ENCODE measurements around the gene METTL26.

METTL26 gene

GRCh38 chr16:678209-678857 lies 42.2 kb upstream of the METTL26 start:
- no peak overlapping the region for H3K4me3 Mint-ChIP-seq
- H3K36me3 Mint-ChIP-seq (ENCODE audit: low read depth), result peaks cover 21% of the 10 kb centered on the region

GRCh38 chr16:677316-678190 lies 41.4 kb upstream of the METTL26 start:
- Mint-ChIP-seq H3K36me3 (ENCODE audit: low read depth) (peaks cover 23% of the 10 kb centered on the region), H3K4me1 (ENCODE audit: low read depth) (peaks cover 24% of the 10 kb centered on the region), H3K9me3 (no peaks in the 10 kb centered on the region), H3K4me3 (no peak overlapping the region), H3K27ac (no peak overlapping the region), H3K27me3 (no peaks in the 10 kb centered on the region)

More at GRCh38 chr16:678209-678857, 42.2 kb upstream of the METTL26 start:
- H3K9me3 Mint-ChIP-seq, result no peaks in the 10 kb centered on the region
- no peak overlapping the region for H3K27ac Mint-ChIP-seq
- H3K27me3 Mint-ChIP-seq, result no peaks in the 10 kb centered on the region
- H3K4me1 Mint-ChIP-seq (ENCODE audit: low read depth), result peaks cover 32% of the 10 kb centered on the region

- Mint-ChIP-seq H3K27ac (no peak overlapping the region), H3K27me3 (no peaks in the 10 kb centered on the region), H3K9me3 (no peaks in the 10 kb centered on the region), H3K36me3 (ENCODE audit: low read depth) (peaks cover 17% of the 10 kb centered on the region), H3K4me1 (ENCODE audit: low read depth) (peaks cover 18% of the 10 kb centered on the region), H3K4me3 (no peak overlapping the region)
Measured at GRCh38 chr16:676913-677312, 40.8 kb upstream of the METTL26 start.

- Mint-ChIP-seq H3K4me1 (ENCODE audit: low read depth) (peaks cover 14% of the 10 kb centered on the region), H3K27ac (no peak overlapping the region)
Measured at GRCh38 chr16:676565-676902, 40.4 kb upstream of the METTL26 start.

GRCh38 chr16:675884-676564 lies 39.9 kb upstream of the METTL26 start:
- H3K4me3 Mint-ChIP-seq, result no peak overlapping the region

More at GRCh38 chr16:676565-676902, 40.4 kb upstream of the METTL26 start:
- H3K36me3 Mint-ChIP-seq (ENCODE audit: low read depth), result peaks cover 13% of the 10 kb centered on the region
- no peaks in the 10 kb centered on the region for H3K27me3 Mint-ChIP-seq
- no peaks in the 10 kb centered on the region for H3K9me3 Mint-ChIP-seq
- H3K4me3 Mint-ChIP-seq, result no peak overlapping the region

GRCh38 chr16:674968-675883 lies 39.1 kb upstream of the METTL26 start, which contains the start of gene RHBDL1:
Gene RHBDL1 (plus strand): TSS chr16:675671. CDS start chr16:675791, 120 bp downstream.
- peaks cover 11% of the 10 kb centered on the region for H3K36me3 Mint-ChIP-seq (ENCODE audit: low read depth)
- no peak within 1 kb of the TSS for H3K27ac Mint-ChIP-seq
- H3K27me3 Mint-ChIP-seq, result no peaks in the 10 kb centered on the region
- H3K4me1 Mint-ChIP-seq (ENCODE audit: low read depth), result peaks cover 8% of the 10 kb centered on the region
- no peaks in the 10 kb centered on the region for H3K9me3 Mint-ChIP-seq
- no peak within 1 kb of the TSS for H3K4me3 Mint-ChIP-seq

More at GRCh38 chr16:675884-676564, 39.9 kb upstream of the METTL26 start:
- Mint-ChIP-seq H3K27me3 (no peaks in the 10 kb centered on the region), H3K27ac (no peak overlapping the region), H3K36me3 (ENCODE audit: low read depth) (peaks cover 10% of the 10 kb centered on the region), H3K4me1 (ENCODE audit: low read depth) (peaks cover 9% of the 10 kb centered on the region), H3K9me3 (no peaks in the 10 kb centered on the region)

- Mint-ChIP-seq H3K4me1 (ENCODE audit: low read depth) (peaks cover 10% of the 10 kb centered on the region), H3K9me3 (no peaks in the 10 kb centered on the region), H3K36me3 (ENCODE audit: low read depth) (peaks cover 16% of the 10 kb centered on the region), H3K27me3 (no peaks in the 10 kb centered on the region), H3K4me3 (no peak overlapping the region), H3K27ac (no peak overlapping the region)
Measured at GRCh38 chr16:674214-674881, 38.2 kb upstream of the METTL26 start.

- H3K4me1 Mint-ChIP-seq (ENCODE audit: low read depth), result peaks cover 14% of the 10 kb centered on the region
- H3K4me3 Mint-ChIP-seq, result no peak overlapping the region
- H3K9me3 Mint-ChIP-seq, result no peaks in the 10 kb centered on the region
- peaks cover 16% of the 10 kb centered on the region for H3K36me3 Mint-ChIP-seq (ENCODE audit: low read depth)
- H3K27ac Mint-ChIP-seq, result no peak overlapping the region
- no peaks in the 10 kb centered on the region for H3K27me3 Mint-ChIP-seq
Measured at GRCh38 chr16:673399-673991, 37.4 kb upstream of the METTL26 start.

GRCh38 chr16:672851-673250 lies 36.7 kb upstream of the METTL26 start:
- Mint-ChIP-seq H3K27ac (no peak overlapping the region), H3K36me3 (ENCODE audit: low read depth) (peaks cover 16% of the 10 kb centered on the region), H3K4me1 (ENCODE audit: low read depth) (peaks cover 14% of the 10 kb centered on the region), H3K4me3 (no peak overlapping the region), H3K9me3 (no peaks in the 10 kb centered on the region), H3K27me3 (no peaks in the 10 kb centered on the region)

- Mint-ChIP-seq H3K27me3 (no peaks in the 10 kb centered on the region), H3K4me3 (no peak overlapping the region), H3K27ac (no peak overlapping the region), H3K4me1 (ENCODE audit: low read depth) (peaks cover 18% of the 10 kb centered on the region), H3K36me3 (ENCODE audit: low read depth) (peaks cover 16% of the 10 kb centered on the region), H3K9me3 (no peaks in the 10 kb centered on the region)
Measured at GRCh38 chr16:672371-672770, 36.3 kb upstream of the METTL26 start.

GRCh38 chr16:671353-672131 lies 35.4 kb upstream of the METTL26 start:
- H3K27me3 Mint-ChIP-seq, result no peaks in the 10 kb centered on the region
- peaks cover 16% of the 10 kb centered on the region for H3K36me3 Mint-ChIP-seq (ENCODE audit: low read depth)
- no peaks in the 10 kb centered on the region for H3K9me3 Mint-ChIP-seq
- H3K4me3 Mint-ChIP-seq, result no peak overlapping the region
- H3K27ac Mint-ChIP-seq, result no peak overlapping the region
- H3K4me1 Mint-ChIP-seq (ENCODE audit: low read depth), result peaks cover 18% of the 10 kb centered on the region

GRCh38 chr16:670485-671352 lies 34.6 kb upstream of the METTL26 start:
- Mint-ChIP-seq H3K9me3 (no peaks in the 10 kb centered on the region), H3K27me3 (no peaks in the 10 kb centered on the region), H3K4me1 (ENCODE audit: low read depth) (peaks cover 18% of the 10 kb centered on the region), H3K4me3 (peak overlapping the region; percentile 77), H3K27ac (no peak overlapping the region), H3K36me3 (ENCODE audit: low read depth) (peaks cover 16% of the 10 kb centered on the region)
